ENCODE results near the gene PTTG2.

PTTG2 gene

DNA sequence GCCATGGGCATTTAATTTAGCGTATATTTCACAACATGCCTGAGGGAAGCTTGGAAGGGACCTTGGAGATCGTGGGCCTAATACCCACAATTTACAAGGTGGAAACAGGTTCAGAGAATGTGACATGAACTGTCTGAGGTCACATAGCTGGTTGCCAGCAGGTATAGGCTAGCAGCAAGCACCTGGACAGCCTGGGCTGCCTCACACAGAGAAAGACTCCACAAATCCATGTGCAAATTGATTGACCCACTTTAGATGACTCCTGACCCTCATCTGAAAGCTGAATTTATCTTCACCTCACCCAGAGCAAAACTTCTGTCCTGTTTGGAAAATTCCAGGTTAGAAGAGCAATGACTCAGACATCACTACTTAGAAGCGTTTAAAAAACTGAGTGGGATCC, 5.8 kb downstream of the PTTG2 start:
- no peak for TF ChIP-seq EZH2phosphoT487 (IDR thresholded peaks at IDR 0.05; ENCODE audit: borderline replicate concordance, low read length)
- TF ChIP-seq, protein P1, sequence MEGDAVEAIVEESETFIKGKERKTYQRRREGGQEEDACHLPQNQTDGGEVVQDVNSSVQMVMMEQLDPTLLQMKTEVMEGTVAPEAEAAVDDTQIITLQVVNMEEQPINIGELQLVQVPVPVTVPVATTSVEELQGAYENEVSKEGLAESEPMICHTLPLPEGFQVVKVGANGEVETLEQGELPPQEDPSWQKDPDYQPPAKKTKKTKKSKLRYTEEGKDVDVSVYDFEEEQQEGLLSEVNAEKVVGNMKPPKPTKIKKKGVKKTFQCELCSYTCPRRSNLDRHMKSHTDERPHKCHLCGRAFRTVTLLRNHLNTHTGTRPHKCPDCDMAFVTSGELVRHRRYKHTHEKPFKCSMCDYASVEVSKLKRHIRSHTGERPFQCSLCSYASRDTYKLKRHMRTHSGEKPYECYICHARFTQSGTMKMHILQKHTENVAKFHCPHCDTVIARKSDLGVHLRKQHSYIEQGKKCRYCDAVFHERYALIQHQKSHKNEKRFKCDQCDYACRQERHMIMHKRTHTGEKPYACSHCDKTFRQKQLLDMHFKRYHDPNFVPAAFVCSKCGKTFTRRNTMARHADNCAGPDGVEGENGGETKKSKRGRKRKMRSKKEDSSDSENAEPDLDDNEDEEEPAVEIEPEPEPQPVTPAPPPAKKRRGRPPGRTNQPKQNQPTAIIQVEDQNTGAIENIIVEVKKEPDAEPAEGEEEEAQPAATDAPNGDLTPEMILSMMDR (IDR thresholded peaks at IDR 0.05; ENCODE audit: low read depth, low read length, poor library complexity, severe bottlenecking), result no peak
- H3K36me3 ChIP-seq (ENCODE audit: control insufficient read depth, low read length), result no peaks in the 10 kb centered on the region
- H4K20me1 ChIP-seq (ENCODE audit: control insufficient read depth, insufficient read depth, low read depth, low read length), result no peaks in the 10 kb centered on the region
- H3K9me3 ChIP-seq (ENCODE audit: control insufficient read depth, insufficient read depth, low read length), result no peaks in the 10 kb centered on the region
- no peak overlapping the region for H3K4me3 ChIP-seq (ENCODE audit: low read length)
- H3K4me2 ChIP-seq (ENCODE audit: low read length), result no peak overlapping the region
- H3K9me2 ChIP-seq (replicated peaks; ENCODE audit: control insufficient read depth, low read length), result no peaks in the 10 kb centered on the region
- H3F3A ChIP-seq (ENCODE audit: control insufficient read depth, insufficient read depth), result no peaks in the 10 kb centered on the region
- no peaks in the 10 kb centered on the region for H3K79me2 ChIP-seq (ENCODE audit: control insufficient read depth, low read length)
- no peak overlapping the region for H3K27ac ChIP-seq (ENCODE audit: low read depth, low read length)
- H3K4me1 ChIP-seq (ENCODE audit: control insufficient read depth, low read length), result peaks cover 41% of the 10 kb centered on the region
- H3K27me3 ChIP-seq (ENCODE audit: control insufficient read depth, low read length), result no peaks in the 10 kb centered on the region

DNA sequence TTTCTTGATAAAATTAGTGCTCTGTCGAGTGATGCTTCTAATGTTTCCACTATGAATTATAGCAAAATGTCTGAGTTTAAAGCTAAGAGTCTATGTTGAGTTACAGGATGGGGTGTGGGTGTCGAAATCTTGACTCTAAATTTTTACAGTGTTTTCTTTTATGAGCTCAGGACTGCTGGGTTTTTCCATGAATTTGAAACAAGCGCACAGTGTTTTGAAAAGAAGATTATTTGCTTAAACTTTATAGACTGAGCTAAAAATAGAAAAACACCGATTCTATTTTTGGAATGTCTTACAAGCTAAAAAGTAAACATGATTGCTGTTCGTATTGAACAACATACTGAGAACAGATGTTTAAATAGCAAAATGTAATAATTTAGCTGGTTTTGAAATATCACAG, 7.5 kb downstream of the PTTG2 start:
- H3K9me3 ChIP-seq (ENCODE audit: control insufficient read depth, insufficient read depth, low read length), result no peaks in the 10 kb centered on the region
- H3F3A ChIP-seq (ENCODE audit: control insufficient read depth, insufficient read depth), result no peaks in the 10 kb centered on the region
- 0 out of 2 replicates have a peak overlapping the region, but pooled peaks have one; percentile 13 for H3K27ac ChIP-seq (ENCODE audit: low read depth, low read length)
- no peak for TF ChIP-seq EZH2phosphoT487 (IDR thresholded peaks at IDR 0.05; ENCODE audit: borderline replicate concordance, low read length)
- TF ChIP-seq, protein P1 (IDR thresholded peaks at IDR 0.05; ENCODE audit: low read depth, low read length, poor library complexity, severe bottlenecking), result no peak
- H3K4me2 ChIP-seq (ENCODE audit: low read length), result peak overlapping the region; percentile 33
- H3K27me3 ChIP-seq (ENCODE audit: control insufficient read depth, low read length), result no peaks in the 10 kb centered on the region
- H3K36me3 ChIP-seq (ENCODE audit: control insufficient read depth, low read length), result no peaks in the 10 kb centered on the region
- H3K79me2 ChIP-seq (ENCODE audit: control insufficient read depth, low read length), result no peaks in the 10 kb centered on the region
- H3K9me2 ChIP-seq (replicated peaks; ENCODE audit: control insufficient read depth, low read length), result no peaks in the 10 kb centered on the region
- no peaks in the 10 kb centered on the region for H4K20me1 ChIP-seq (ENCODE audit: control insufficient read depth, insufficient read depth, low read depth, low read length)
- H3K4me3 ChIP-seq (ENCODE audit: low read length), result peak overlapping the region; percentile 23
- peaks cover 41% of the 10 kb centered on the region for H3K4me1 ChIP-seq (ENCODE audit: control insufficient read depth, low read length)

DNA sequence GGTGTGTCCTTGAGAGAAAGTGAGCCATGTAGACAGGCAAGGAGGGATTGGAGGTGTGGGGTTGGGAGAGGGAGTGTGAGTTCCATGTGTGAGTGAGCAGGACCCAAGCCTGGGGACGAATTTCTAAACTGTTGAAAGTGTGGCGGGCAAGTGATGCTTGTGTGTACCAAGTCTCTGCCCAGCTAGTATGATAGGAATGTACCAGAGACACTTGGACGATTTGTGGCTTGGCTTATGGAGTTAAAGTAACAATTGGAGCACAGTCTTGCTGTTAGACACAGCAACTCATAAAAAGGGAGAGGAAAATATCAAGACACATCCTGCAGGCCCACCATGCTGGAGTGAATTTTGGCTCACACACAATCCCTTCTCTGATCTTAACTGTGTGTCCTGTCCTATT, 8.5 kb downstream of the PTTG2 start:
- no peaks in the 10 kb centered on the region for H3K9me3 ChIP-seq (ENCODE audit: control insufficient read depth, insufficient read depth, low read length)
- H3K36me3 ChIP-seq (ENCODE audit: control insufficient read depth, low read length), result no peaks in the 10 kb centered on the region
- no peak overlapping the region for H3K4me2 ChIP-seq (ENCODE audit: low read length)
- H3F3A ChIP-seq (ENCODE audit: control insufficient read depth, insufficient read depth), result no peaks in the 10 kb centered on the region
- no peaks in the 10 kb centered on the region for H3K9me2 ChIP-seq (replicated peaks; ENCODE audit: control insufficient read depth, low read length)
- no peaks in the 10 kb centered on the region for H3K79me2 ChIP-seq (ENCODE audit: control insufficient read depth, low read length)
- no peaks in the 10 kb centered on the region for H4K20me1 ChIP-seq (ENCODE audit: control insufficient read depth, insufficient read depth, low read depth, low read length)
- no peak overlapping the region for H3K27ac ChIP-seq (ENCODE audit: low read depth, low read length)
- no peaks in the 10 kb centered on the region for H3K27me3 ChIP-seq (ENCODE audit: control insufficient read depth, low read length)
- TF ChIP-seq, protein P1 (IDR thresholded peaks at IDR 0.05; ENCODE audit: low read depth, low read length, poor library complexity, severe bottlenecking), result no peak
- TF ChIP-seq EZH2phosphoT487 (IDR thresholded peaks at IDR 0.05; ENCODE audit: borderline replicate concordance, low read length), result no peak
- no peak overlapping the region for H3K4me3 ChIP-seq (ENCODE audit: low read length)
- peaks cover 41% of the 10 kb centered on the region for H3K4me1 ChIP-seq (ENCODE audit: control insufficient read depth, low read length)

Measured in DOHH2 (cell line).